ENCODE results near the gene CTNNAL1. TPM values are rescaled to one million over a fixed set of nuclear protein-coding genes. Genes with fewer than 3 reads are reported as not detected.
"Not testable (repeated sequence)": the region's sequence is repeated elsewhere in the genome, so short reads cannot be mapped to it uniquely, and the experiment has no call there.

The CTNNAL1 gene
- total RNA-seq, 4 donors from 2014 or later, result 59.6 to 88.9 (median 69.6) TPM

DNA sequence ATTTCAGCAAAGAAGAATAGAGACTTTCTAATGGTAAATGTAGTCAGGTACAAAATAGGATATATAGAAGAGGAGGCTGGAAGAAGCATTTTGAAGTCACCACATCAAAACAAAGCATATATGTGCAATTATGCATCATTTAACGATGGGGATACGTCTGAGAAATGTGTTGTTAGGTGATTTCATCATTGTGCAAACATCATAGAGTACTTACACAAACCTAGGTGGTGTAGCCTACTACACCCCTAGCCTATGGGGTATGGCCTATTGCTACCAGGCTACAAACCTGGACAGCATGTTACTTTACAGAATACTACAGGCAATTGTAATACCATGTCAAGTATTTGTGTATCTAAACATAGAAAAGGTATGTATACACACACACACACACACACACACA, 107.8 kb downstream of the CTNNAL1 start:
- Histone ChIP-seq H3K9me3 (no peaks in the 10 kb centered on the region), H3K27ac (replicated peaks in 1 of 4) (no peak overlapping the region), H3K36me3 (peaks cover 48 to 100% (median 91%) of the 10 kb centered on the region in 4 donors), H3K4me1 (no peaks in the 10 kb centered on the region), H3K4me3 (no peak overlapping the region), H3K27me3 (no peaks in the 10 kb centered on the region)
- intact Hi-C loops (cut with DNase I), result no loop called here
- WGBS, result 89% methylated on average over 2 of the region's 2 CpGs
- no peak for DNase-seq (ENCODE audit: extremely low spot score)
- no peak for TF ChIP-seq POLR2A (IDR thresholded peaks at IDR 0.05; ENCODE audit: low read depth)
- no peak for TF ChIP-seq EP300 (IDR thresholded peaks at IDR 0.05)
- TF ChIP-seq, protein P1, sequence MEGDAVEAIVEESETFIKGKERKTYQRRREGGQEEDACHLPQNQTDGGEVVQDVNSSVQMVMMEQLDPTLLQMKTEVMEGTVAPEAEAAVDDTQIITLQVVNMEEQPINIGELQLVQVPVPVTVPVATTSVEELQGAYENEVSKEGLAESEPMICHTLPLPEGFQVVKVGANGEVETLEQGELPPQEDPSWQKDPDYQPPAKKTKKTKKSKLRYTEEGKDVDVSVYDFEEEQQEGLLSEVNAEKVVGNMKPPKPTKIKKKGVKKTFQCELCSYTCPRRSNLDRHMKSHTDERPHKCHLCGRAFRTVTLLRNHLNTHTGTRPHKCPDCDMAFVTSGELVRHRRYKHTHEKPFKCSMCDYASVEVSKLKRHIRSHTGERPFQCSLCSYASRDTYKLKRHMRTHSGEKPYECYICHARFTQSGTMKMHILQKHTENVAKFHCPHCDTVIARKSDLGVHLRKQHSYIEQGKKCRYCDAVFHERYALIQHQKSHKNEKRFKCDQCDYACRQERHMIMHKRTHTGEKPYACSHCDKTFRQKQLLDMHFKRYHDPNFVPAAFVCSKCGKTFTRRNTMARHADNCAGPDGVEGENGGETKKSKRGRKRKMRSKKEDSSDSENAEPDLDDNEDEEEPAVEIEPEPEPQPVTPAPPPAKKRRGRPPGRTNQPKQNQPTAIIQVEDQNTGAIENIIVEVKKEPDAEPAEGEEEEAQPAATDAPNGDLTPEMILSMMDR (IDR thresholded peaks at IDR 0.05), result no peak
- TF ChIP-seq POLR2AphosphoS5 (IDR thresholded peaks at IDR 0.05), result no peak

DNA sequence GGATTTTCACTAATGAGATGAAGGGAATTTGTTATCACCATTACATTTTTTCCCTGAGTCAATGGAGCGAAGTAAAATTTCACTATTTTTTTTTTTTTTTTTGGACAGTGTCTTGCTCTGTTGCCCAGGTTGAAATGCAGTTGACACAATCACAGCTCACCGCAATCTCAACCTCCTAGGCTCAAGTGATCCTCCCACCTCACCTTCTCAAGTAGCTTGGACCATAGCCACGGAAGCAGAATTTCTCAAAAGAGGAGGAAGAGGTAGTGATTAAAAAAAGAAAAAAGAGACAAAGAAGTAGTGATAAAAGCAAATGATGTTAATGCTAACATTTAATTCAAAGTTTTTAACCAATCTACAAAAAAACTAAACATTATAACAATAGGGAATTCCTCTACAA, 109.1 kb downstream of the CTNNAL1 start:
- TF ChIP-seq POLR2AphosphoS5 (IDR thresholded peaks at IDR 0.05) (no peak), EP300 (IDR thresholded peaks at IDR 0.05) (no peak), POLR2A (IDR thresholded peaks at IDR 0.05; ENCODE audit: low read depth) (no peak)
- TF ChIP-seq, protein P1 (IDR thresholded peaks at IDR 0.05), result no peak
- intact Hi-C loops (cut with DNase I), result no loop called here
- H3K27ac ChIP-seq (replicated peaks in 1 of 4), result no peak overlapping the region
- DNase-seq (ENCODE audit: extremely low spot score), result no peak
- no peaks in the 10 kb centered on the region for H3K9me3 ChIP-seq
- H3K36me3 ChIP-seq, result peaks cover 54 to 100% (median 92%) of the 10 kb centered on the region in 4 donors
- H3K27me3 ChIP-seq, result no peaks in the 10 kb centered on the region
- 92% methylated on average over 3 of the region's 3 CpGs for WGBS
- no peaks in the 10 kb centered on the region for H3K4me1 ChIP-seq
- no peak overlapping the region for H3K4me3 ChIP-seq

DNA sequence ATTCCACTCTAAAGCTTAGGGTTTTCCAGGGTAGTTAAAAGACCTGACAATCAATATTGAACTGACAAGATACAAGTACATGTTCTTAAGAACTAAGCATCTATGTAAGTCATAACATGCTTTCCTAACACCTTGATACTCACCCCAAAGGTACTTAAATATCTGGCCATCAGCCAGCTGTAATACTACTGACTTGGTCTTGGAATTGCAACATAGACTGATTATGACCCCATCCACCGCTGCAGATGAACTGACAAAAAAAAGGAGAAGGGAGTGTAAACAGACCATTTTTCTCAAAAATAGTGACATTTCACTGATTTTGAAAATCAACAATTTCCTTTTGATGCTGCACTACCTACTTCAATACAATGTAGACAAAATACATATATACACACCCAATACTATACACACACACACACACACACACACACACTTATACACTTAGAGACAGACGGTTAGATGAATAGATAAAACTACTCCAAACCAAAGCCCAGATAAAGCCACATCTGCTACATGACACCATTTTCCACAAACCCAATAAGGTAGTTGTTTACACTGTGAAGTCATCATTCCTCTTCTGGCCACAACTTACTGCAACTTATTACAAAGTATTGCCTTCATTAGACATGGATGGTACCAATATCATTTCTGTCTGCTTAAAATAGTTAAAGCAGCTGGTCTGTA, 109.7 kb downstream of the CTNNAL1 start:
- intact Hi-C loops (cut with DNase I), result no loop called here
- 69% methylated on average over 2 of the region's 2 CpGs for WGBS
- Histone ChIP-seq H3K4me3 (no peak overlapping the region), H3K36me3 (peaks cover 59 to 100% (median 92%) of the 10 kb centered on the region in 4 donors), H3K4me1 (no peaks in the 10 kb centered on the region), H3K27me3 (no peaks in the 10 kb centered on the region), H3K27ac (replicated peaks in 1 of 4) (no peak overlapping the region), H3K9me3 (no peaks in the 10 kb centered on the region)
- TF ChIP-seq POLR2AphosphoS5 (IDR thresholded peaks at IDR 0.05) (no peak), POLR2A (IDR thresholded peaks at IDR 0.05; ENCODE audit: low read depth) (no peak), EP300 (IDR thresholded peaks at IDR 0.05) (no peak)
- TF ChIP-seq, protein P1 (IDR thresholded peaks at IDR 0.05), result no peak
- DNase-seq (ENCODE audit: extremely low spot score), result no peak

DNA sequence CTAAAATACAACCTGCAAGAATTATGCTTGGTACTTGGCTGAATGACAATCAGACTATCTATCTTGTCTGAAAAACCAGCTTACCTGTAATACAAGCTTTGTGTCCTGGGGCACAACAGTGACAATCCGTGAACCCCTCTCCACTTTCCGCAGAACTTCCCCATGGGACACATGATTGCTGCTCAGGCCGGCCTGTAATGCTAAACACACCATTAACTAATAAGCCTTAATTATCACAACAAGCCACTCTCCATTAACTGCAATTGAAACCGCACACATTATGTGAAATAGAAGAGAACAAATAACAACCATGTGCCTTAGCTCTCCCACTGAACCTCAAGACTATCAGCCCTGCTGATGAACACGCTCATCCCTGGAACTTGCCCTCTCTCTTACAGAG, 113.1 kb downstream of the CTNNAL1 start:
- no peaks in the 10 kb centered on the region for H3K9me3 ChIP-seq
- TF ChIP-seq POLR2AphosphoS5 (IDR thresholded peaks at IDR 0.05) (no peak), POLR2A (IDR thresholded peaks at IDR 0.05; ENCODE audit: low read depth) (no peak)
- 100% methylated on average over 5 of the region's 5 CpGs for WGBS
- H3K4me3 ChIP-seq, result no peak overlapping the region
- peaks cover 67 to 100% (median 93%) of the 10 kb centered on the region in 4 donors for H3K36me3 ChIP-seq
- no peak overlapping the region for H3K27ac ChIP-seq (replicated peaks in 1 of 4)
- DNase-seq (ENCODE audit: extremely low spot score), result no peak
- no peaks in the 10 kb centered on the region for H3K27me3 ChIP-seq
- no peaks in the 10 kb centered on the region for H3K4me1 ChIP-seq
- intact Hi-C loops (cut with DNase I), result no loop called here

DNA sequence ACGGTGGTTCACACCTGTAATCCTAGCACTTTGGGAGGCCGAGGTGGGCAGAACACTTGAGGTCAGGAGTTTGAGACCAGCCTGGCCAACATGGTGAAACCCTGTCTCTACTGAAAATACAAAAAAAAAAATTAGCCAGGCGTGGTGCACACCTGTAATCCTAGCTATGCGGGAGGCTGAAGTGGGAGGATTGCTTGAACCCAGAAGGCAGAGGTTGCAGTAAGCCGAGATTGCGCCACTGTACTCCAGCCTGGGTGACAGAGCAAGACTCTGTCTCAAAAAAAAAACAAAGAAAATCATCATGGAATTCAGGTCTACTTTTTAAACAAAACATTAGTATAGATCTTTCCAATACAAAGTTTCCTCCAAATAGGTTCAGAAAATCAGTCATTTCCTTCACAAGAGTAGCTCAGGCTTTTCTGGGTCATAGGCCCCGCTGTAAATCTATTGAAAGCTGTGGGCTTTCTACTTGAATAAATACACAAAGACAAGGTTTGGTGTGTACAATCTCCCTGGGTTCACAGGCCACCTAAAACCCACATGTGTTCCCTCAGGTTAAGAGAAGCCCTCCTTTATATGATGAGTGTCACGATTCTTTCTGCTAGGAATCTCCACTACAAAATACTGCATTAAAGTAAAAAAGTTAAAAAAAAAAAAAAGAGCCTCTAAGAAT, 114.1 kb downstream of the CTNNAL1 start:
- peaks cover 67 to 100% (median 92%) of the 10 kb centered on the region in 4 donors for H3K36me3 ChIP-seq

More for the DNA sequence above, 114.1 kb downstream of the CTNNAL1 start:
- H3K4me1 ChIP-seq; H3K9me3 ChIP-seq; intact Hi-C loops (cut with DNase I); H3K4me3 ChIP-seq; H3K27me3 ChIP-seq; H3K27ac ChIP-seq (replicated peaks in 1 of 4); DNase-seq (ENCODE audit: extremely low spot score): not testable (repeated sequence)
- 94% methylated on average over 8 of the region's 8 CpGs for WGBS

All from esophagus muscularis mucosa (tissue), 4 donors.